HAP-1 (cell line): ENCODE measurements around the gene DUSP8.
A peak's percentile ranks its signal among the peaks of the same experiment; 100 is the strongest.
"Not testable (repeated sequence)": the region's sequence is repeated elsewhere in the genome, so short reads cannot be mapped to it uniquely, and the experiment has no call there.

Experiments
- DNase-seq, 2 experiments: peaks; one replicate each; pipeline ENCODE4 v3.0.0-alpha.2; 2016 to 2020; ENCODE audit warnings: low spot score in 2 of 2
- H3K27me3 ChIP-seq: fragments of 250-450 bp; sonication (Bioruptor Pico); 2 replicates; pipeline ENCODE4 v1.5.1; 2020; ENCODE audit warnings: low read depth, mild to moderate bottlenecking, moderate library complexity
- H3K36me3 ChIP-seq: fragments of 250-450 bp; sonication (Bioruptor Pico); replicated peaks from 2 replicates; pipeline ENCODE4 v1.5.1; 2020; ENCODE audit warnings: mild to moderate bottlenecking
- H3K4me1 ChIP-seq: fragments of 250-450 bp; sonication (Bioruptor Pico); 2 replicates; pipeline ENCODE4 v1.5.1; 2020; ENCODE audit warnings: mild to moderate bottlenecking
- H3K4me3 ChIP-seq: fragments of 250-450 bp; sonication (Bioruptor Pico); 2 replicates; pipeline ENCODE4 v1.5.1; 2020; ENCODE audit warnings: mild to moderate bottlenecking, moderate library complexity
- H3K9me3 ChIP-seq: fragments of 250-450 bp; sonication (Bioruptor Pico); 2 replicates; pipeline ENCODE4 v1.5.1; 2020; ENCODE audit warnings: mild to moderate bottlenecking, moderate library complexity
- in situ Hi-C: fragments of 300-500 bp; cut with MboI; formaldehyde crosslinking; loops from 3 replicates; pipeline ENCODE4 v1.14.3; 2020; ENCODE audit warnings: low sequenced_read_pairs, inconsistent platforms, mixed read lengths

The DUSP8 gene

GRCh38 chr11:1572197-1573076 lies at the start of gene DUSP8:
TSS of gene DUSP8 (minus strand) at chr11:1572271. CDS start at chr11:1565826, 6,445 bp downstream.
- peak; percentile 49 to 89 for DNase-seq
- Histone ChIP-seq H3K4me3 (peak within 1 kb of the TSS; percentile 39), H3K9me3 (no peaks in the 10 kb centered on the region), H3K36me3 (no peaks in the 10 kb centered on the region), H3K27me3 (peaks cover 24% of the 10 kb centered on the region), H3K4me1 (peaks cover 8% of the 10 kb centered on the region)
- in situ Hi-C loops, result no loop called here

- in situ Hi-C loops, result no loop called here
- H3K36me3 ChIP-seq, result no peaks in the 10 kb centered on the region
- no peak for DNase-seq
- H3K4me1 ChIP-seq, result no peaks in the 10 kb centered on the region
- H3K4me3 ChIP-seq, result no peak overlapping the region
- no peaks in the 10 kb centered on the region for H3K27me3 ChIP-seq
- H3K9me3 ChIP-seq, result no peaks in the 10 kb centered on the region
Observed at GRCh38 chr11:1619449-1619848, 47.4 kb upstream of the DUSP8 start.

DNA sequence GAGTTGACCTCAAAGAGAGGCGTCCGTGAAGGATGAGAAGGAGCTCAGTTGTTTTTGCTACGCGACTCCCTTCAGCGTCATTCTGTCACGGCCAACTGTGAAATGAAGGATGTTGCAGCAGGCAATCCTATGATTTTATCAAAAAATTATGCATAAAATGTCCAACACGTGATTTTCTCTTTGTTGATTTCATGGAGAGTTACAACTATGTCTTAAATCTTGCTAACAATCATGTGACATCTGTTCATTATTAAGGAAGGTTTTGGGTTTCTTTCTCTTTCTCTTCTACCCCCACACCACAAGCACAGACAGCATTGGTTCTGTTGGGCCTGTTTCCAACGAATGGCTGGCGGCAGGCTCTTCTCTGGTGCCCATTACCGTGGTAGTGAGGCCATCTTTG lies 46.2 kb upstream of the DUSP8 start:
- no peaks in the 10 kb centered on the region for H3K9me3 ChIP-seq
- no peak for DNase-seq
- H3K4me1 ChIP-seq, result no peaks in the 10 kb centered on the region
- no peaks in the 10 kb centered on the region for H3K27me3 ChIP-seq
- H3K36me3 ChIP-seq, result no peaks in the 10 kb centered on the region
- in situ Hi-C loops, result no loop called here
- no peak overlapping the region for H3K4me3 ChIP-seq

GRCh38 chr11:1608363-1608762 lies 36.3 kb upstream of the DUSP8 start, which contains the start of gene KRTAP5-3:
TSS of gene KRTAP5-3 (minus strand) at chr11:1608463. CDS start at chr11:1608385, 78 bp downstream.
- DNase-seq, result no peak
- H3K4me1 ChIP-seq, result no peaks in the 10 kb centered on the region
- H3K27me3 ChIP-seq, result no peaks in the 10 kb centered on the region
- H3K36me3 ChIP-seq, result no peaks in the 10 kb centered on the region
- no peak within 1 kb of the TSS for H3K4me3 ChIP-seq
- H3K9me3 ChIP-seq, result no peaks in the 10 kb centered on the region
- in situ Hi-C loops, result no loop called here

- in situ Hi-C loops, H3K36me3 ChIP-seq, H3K9me3 ChIP-seq, H3K27me3 ChIP-seq, H3K4me3 ChIP-seq, DNase-seq, H3K4me1 ChIP-seq: not testable (repeated sequence)
Observed at GRCh38 chr11:1607901-1608300, 35.8 kb upstream of the DUSP8 start.

GRCh38 chr11:1607156-1607845 lies 35.2 kb upstream of the DUSP8 start:
- H3K36me3 ChIP-seq, H3K27me3 ChIP-seq, H3K9me3 ChIP-seq, in situ Hi-C loops, H3K4me3 ChIP-seq, H3K4me1 ChIP-seq, DNase-seq: not testable (repeated sequence)

DNA sequence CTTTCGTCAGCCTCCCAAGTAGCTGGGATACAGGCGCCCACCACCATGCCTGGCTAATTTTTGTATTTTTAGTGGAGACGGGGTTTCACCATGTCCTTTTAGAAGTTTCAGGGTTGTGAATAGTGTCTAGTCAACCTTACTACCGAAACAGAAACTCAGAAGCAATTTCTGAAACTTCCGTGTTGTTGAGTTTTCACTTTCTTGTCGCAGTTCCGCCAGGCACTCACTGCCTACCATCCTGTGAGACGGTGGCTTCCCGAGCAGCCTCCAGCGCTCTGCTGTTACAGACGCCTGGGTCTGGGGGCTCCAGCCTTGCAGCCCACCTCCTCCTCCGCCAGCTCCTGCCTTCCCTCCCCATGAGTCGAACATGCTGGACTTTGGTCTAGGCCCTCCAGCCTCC lies 33.9 kb upstream of the DUSP8 start:
- H3K36me3 ChIP-seq, H3K9me3 ChIP-seq, H3K27me3 ChIP-seq, DNase-seq, H3K4me3 ChIP-seq, H3K4me1 ChIP-seq, in situ Hi-C loops: not testable (repeated sequence)

DNA sequence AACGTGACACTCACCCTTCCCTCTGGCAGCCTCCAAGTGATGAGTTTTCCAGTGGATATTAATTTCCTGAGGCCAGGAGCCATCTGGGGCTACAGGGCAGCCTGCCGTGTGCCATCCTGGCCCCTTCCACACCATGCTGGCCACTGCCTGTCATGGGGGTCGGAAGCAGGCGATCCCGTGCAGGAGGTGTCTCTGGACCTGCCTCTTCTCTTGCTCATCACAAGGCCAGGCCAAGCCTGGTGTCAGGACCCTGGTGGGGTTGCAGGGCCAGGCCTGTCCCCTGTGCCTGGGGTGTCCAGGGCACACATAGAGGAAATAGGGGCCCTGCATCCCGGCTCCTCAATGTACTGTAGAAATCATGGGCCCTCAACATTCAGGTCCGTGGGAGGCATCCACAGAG lies 32.6 kb upstream of the DUSP8 start:
- DNase-seq, result no peak
- no peaks in the 10 kb centered on the region for H3K36me3 ChIP-seq
- H3K4me3 ChIP-seq, result no peak overlapping the region
- no peaks in the 10 kb centered on the region for H3K9me3 ChIP-seq
- H3K27me3 ChIP-seq, result peaks cover 2% of the 10 kb centered on the region; the same call in 1 of the 2 replicates
- in situ Hi-C loops, result no loop called here
- H3K4me1 ChIP-seq, result no peaks in the 10 kb centered on the region

DNA sequence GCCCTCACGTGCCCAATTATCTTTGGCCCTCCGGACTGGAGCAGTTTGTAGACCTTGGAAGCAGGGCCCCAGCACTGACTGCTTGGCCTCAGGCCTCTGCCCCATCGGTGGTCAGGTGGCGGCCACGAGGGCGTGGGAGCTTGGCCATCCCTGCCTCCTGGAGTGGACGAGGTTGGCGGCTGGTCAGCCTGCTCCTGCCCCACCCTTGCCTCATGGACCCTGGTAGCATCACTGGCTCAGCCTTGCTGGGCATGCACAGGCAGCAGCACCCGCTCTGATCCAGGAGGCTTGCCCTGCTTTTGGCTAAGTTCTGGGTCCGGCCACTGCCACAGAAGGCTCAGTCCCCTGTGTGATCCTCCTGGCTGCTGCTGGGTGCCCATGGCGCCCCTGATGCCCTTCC lies 32.1 kb upstream of the DUSP8 start:
- in situ Hi-C loops, result no loop called here
- Histone ChIP-seq H3K27me3 (peaks cover 3% of the 10 kb centered on the region; the same call in 1 of the 2 replicates), H3K36me3 (no peaks in the 10 kb centered on the region), H3K4me1 (no peaks in the 10 kb centered on the region), H3K4me3 (no peak overlapping the region), H3K9me3 (no peaks in the 10 kb centered on the region)
- DNase-seq, result no peak

DNA sequence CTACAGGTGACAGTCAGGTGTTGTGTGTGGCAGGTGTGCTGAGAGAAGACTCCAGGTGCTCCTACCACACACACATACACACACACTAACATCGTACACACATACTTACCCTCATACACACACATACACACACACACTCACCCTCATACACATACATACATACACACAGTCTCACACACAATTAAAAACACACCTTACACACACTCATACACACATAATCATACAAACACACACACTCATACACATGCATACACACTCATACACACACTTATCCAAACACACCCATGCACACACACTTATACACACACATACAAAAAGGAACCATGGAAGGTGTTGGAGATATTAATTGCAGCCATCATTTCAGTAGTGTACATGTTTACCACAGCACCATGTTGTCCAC lies 31.6 kb upstream of the DUSP8 start:
- no peak overlapping the region for H3K4me3 ChIP-seq
- H3K36me3 ChIP-seq, result no peaks in the 10 kb centered on the region
- H3K4me1 ChIP-seq, result no peaks in the 10 kb centered on the region
- in situ Hi-C loops, result no loop called here
- no peaks in the 10 kb centered on the region for H3K9me3 ChIP-seq
- H3K27me3 ChIP-seq, result peaks cover 3% of the 10 kb centered on the region; the same call in 1 of the 2 replicates
- DNase-seq, result no peak

DNA sequence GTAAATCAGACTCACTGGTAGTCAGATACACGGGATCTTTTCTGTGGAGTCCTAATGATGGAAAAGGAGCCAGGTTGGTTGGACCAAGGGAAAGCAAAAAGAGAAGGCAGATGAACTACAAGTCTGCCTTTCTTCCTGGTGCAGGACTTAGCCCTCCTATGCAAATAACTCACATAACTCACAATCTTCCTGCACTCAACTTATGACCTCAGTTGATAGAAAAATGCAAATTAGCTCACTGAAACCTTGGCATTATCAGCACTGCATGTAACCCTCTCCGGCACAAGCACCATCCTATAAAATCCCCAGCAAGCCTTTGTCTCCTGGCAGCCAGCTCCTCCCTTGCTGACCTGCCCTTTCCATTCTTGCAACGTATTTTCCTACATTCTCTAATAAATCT lies 29.6 kb upstream of the DUSP8 start:
- H3K4me3 ChIP-seq, H3K4me1 ChIP-seq, H3K36me3 ChIP-seq, H3K9me3 ChIP-seq, H3K27me3 ChIP-seq, DNase-seq, in situ Hi-C loops: not testable (repeated sequence)

DNA sequence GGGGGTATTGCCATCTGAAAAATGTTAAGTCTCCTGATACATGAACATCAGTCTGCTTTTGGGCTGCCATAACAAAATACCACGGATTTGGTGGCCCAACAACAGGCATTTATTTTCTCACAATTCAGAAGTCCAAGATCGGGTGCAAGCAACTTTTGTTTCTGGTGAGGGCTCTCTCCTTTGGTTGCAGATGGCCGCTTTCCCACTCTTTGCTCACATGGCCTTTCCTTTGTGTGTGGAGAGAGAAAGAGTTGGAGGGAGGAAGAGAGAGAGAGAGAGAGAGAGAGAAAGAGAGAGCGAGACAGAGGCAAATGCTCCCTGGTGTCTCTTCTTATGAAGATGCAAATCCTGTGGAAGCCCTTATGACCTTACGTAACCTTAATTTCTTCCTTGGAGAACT lies 28.6 kb upstream of the DUSP8 start:
- in situ Hi-C loops, result no loop called here
- Histone ChIP-seq H3K4me1 (no peaks in the 10 kb centered on the region), H3K9me3 (no peaks in the 10 kb centered on the region), H3K4me3 (no peak overlapping the region), H3K36me3 (no peaks in the 10 kb centered on the region), H3K27me3 (peaks cover 3% of the 10 kb centered on the region; the same call in 1 of the 2 replicates)
- DNase-seq, result no peak

DNA sequence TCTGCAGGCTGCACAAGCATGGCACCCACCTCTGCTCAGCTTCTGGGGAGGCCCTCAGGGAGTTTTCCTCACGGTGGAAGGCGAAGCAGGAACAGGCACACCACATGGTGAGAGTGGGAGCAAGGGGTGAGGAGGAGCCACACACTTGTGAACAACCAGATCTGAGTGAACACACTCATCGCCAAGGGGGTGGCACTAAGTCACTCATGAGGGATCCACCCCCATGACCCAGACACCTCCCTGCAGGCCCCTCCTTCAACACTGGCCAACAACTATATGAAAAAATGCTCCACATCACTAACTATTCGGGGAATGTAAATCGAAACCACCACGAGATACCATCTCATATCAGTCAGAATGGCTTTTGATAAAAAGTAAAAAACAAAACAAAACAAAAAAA lies 26.7 kb upstream of the DUSP8 start:
- Histone ChIP-seq H3K36me3 (no peaks in the 10 kb centered on the region), H3K4me1 (no peaks in the 10 kb centered on the region), H3K27me3 (peaks cover 10% of the 10 kb centered on the region), H3K4me3 (no peak overlapping the region), H3K9me3 (no peaks in the 10 kb centered on the region)
- in situ Hi-C loops, result no loop called here
- no peak for DNase-seq

- DNase-seq, H3K4me3 ChIP-seq, H3K36me3 ChIP-seq, H3K4me1 ChIP-seq, in situ Hi-C loops, H3K9me3 ChIP-seq: not testable (repeated sequence)
- H3K27me3 ChIP-seq, result peaks cover 14% of the 10 kb centered on the region
Observed at GRCh38 chr11:1598406-1598805, 26.3 kb upstream of the DUSP8 start.
